NCI-H2227 treated with DMSO at 0.1 percent for 48 hours (cell line): ENCODE measurements around the gene TSHZ2.
"Not testable (repeated sequence)": the region's sequence is repeated elsewhere in the genome, so short reads cannot be mapped to it uniquely, and the experiment has no call there.

Experiments used
- DNase-seq: peaks from one replicate; lab custom pipeline; 2025; lab: John Stamatoyannopoulos, UW

TSHZ2 gene

GRCh38 chr20:53413186-53413631 is 441.1 kb downstream of the TSHZ2 start:
- DNase-seq = no peak

DNA sequence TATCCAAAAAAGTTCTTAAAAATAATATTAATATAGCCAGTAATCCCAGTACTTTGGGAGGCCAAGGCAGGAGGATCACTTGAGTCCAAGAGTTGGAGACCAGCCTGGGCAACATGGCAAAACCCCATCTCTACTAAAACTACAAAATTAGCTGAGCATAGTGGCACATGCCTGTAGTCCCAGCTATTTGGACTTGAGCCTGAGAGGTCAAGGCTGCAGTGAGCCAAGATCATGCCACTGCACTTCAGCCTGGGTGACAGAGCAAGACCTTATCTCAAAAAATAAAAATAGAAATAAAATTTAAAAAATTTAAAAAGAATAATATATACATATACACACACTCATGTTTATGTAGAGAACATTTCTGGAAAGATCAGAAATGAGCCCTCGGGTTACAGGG is 441.7 kb downstream of the TSHZ2 start:
- DNase-seq = not testable (repeated sequence)

DNA sequence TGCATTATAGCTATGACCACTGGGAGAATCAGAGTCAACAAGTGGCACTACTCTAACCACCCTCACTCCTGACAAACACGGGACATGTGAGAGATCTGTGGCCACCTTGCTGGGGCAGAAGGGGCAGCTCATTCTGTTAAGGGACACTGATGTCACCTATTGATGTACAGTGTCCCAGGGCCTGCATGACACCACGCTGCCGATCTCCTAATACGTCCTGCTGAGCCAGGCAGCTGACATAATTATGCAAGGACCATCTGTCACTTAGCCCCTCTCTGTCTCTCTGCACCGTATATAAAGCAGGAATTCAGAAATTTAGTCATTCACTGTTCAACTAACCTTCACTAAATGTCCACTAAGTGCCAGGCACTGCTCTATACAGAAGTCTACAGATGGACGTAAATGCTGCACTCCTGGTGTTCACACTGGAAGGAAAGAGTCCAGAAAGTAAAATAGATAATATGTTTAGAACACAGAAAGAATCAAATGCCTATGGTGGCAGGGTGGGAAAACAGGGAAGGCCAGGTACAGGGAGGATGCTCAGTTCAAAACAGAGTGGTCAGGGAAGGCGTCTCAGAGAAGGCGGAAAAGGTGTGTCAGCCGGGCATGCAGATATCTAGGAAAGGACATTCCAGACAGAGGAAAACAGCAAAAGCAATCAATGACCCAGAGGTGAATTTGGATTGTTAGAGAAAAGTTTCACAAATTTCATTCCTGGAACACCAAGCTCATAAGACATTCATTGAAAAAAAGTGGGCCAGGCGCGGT is 447.7 kb downstream of the TSHZ2 start:
- DNase-seq = no peak

DNA sequence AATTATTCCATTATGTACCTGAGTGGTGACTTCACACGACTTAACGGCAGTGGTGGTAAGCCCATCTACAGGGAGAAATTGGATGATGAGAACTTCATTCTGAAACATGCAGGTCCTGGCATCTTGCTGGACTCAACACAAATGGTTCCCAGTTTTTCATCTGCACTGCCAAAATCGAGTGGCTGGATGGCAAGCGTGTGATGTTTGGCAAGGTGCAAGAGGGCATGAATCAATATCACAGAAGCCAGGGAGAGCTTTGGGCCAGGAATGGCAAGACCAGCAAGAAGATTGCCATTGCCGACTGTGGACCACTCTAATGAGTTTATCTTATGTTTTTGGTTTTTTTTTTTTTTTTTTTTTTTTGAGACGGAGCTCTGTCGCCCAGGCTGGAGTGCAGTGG is 449.2 kb downstream of the TSHZ2 start:
- DNase-seq = no peak

- DNase-seq = no peak
Measured at GRCh38 chr20:53422039-53422438, 449.9 kb downstream of the TSHZ2 start.

GRCh38 chr20:53423587-53424146 is 451.5 kb downstream of the TSHZ2 start:
- DNase-seq = no peak

- no peak for DNase-seq
Measured at GRCh38 chr20:53425481-53425880, 453.3 kb downstream of the TSHZ2 start.

GRCh38 chr20:53425941-53426340 is 453.8 kb downstream of the TSHZ2 start:
- no peak for DNase-seq

DNA sequence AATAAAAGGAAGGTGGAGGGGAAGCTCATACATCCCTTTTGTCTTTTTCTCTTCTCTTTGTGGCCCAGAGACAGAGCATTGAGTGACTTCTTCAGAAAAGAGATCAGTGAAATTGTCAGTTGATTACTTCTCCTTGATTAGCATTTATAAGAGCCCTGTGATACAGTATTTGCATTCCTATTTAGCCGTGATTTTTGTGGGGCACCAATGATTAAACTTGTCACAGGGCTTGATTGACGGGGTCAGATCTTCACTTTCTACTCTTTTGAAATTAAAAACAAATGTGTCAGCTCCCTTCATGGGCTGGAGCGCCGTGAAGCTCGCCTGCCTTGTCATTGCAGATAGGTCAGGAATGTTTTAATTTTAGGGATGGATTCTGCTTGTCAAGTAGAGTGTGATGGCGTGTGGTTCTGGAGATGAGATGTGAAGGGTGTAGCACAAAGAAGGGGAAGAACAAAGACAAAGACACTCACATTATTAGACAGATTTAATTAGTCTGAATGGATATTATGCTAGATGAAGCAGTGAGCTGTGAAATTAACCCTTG is 454.7 kb downstream of the TSHZ2 start:
- no peak for DNase-seq

- DNase-seq = no peak
Measured at GRCh38 chr20:53427951-53428350, 455.8 kb downstream of the TSHZ2 start.

DNA sequence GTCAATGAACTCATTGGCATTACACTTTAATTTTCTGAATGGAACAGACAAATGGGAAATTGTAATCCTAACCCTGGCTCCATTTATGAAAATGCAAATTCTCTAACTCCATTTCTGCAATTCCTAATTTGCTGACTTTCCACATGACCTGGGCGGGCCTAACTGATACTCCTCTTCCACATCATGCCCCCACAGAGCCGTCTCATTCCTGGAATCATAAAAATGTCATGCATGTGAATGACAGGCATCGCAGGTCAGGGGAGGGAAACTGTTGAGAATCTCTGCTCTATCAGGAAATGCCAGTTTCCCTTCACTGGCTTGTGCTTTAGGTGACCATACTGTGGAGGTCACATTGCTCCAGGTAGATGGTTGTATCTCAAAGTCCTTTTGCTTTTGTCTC is 456.4 kb downstream of the TSHZ2 start:
- no peak for DNase-seq

DNA sequence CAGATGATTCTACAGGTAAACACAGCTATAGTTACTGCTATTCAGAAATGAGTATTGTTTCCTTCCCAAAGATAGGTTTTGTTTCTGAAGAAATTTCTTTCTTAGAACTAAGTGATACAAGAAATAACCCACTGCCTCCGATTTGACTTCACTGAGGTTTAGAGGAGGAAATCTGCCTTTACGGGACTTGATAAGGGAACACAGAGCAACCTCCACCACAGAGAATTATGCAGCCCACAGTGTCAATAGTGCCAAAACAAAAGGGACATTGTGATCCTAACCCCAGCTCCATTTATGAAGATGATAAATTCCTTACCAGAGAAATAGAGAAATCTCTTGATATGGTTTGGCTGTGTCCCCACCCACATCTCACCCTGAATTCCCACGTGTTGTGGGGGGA is 456.8 kb downstream of the TSHZ2 start:
- DNase-seq = no peak

DNA sequence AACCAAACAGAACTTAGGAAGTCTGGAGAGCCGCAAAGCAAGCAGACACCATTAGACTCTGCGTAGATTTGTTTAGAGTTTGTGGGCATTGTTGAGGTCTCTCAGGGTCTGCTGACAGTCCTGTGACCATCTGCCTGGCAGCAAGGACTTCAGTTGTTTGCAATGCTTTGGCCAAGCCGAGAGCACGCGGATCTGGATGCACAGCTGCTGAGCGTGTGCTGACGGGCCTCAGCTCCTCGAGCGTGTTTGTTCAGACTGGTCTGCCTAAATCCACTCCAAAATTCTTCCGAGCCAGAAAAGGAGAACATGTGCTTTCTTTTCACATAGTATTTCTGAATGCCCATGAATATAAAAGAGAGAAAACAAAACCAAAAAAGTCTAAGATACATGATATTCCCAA is 462.5 kb downstream of the TSHZ2 start:
- no peak for DNase-seq

DNA sequence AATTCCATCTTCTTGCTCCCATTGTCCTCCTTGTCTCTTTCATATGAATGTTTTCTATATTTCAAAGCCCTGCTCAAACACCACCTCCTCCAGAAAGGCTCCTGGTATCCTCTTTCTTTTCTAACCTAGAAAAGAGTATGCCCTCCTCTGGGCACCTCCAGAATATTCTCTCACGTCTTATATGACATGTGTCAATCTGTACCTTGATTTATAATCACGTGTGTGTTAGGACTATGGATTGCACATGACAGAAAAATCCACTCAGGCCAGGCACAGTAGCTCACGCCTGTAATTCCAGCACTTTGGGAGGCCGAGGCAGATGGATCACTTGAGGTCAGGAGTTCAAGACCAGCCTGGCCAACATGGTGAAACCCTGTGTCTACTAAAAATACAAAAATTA is 464.8 kb downstream of the TSHZ2 start:
- not testable (repeated sequence) for DNase-seq

DNA sequence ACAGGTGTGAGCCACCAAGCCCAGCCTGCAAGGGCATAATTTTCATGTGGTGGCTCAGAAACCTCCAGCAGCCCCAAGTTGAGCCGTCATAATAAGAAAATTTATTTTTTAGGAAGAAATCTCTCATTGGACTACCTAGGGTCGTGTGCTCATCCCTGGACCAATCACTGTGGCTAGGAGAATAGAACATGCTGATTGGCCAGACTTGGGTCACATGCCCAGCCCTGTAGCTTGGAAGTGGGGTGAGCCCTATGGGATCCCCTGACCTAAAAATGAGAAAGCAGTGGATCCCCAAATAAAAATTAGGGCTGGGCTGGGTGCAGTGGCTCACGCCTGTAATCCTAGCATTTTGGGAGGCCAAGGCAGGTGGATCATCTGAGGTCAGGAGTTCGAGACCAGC is 466.2 kb downstream of the TSHZ2 start:
- no peak for DNase-seq

GRCh38 chr20:53439046-53439445 is 466.9 kb downstream of the TSHZ2 start:
- DNase-seq = no peak

- no peak for DNase-seq
Measured at GRCh38 chr20:53439616-53440015, 467.5 kb downstream of the TSHZ2 start.

- no peak for DNase-seq
Measured at GRCh38 chr20:53444401-53445149, 472.4 kb downstream of the TSHZ2 start.

DNA sequence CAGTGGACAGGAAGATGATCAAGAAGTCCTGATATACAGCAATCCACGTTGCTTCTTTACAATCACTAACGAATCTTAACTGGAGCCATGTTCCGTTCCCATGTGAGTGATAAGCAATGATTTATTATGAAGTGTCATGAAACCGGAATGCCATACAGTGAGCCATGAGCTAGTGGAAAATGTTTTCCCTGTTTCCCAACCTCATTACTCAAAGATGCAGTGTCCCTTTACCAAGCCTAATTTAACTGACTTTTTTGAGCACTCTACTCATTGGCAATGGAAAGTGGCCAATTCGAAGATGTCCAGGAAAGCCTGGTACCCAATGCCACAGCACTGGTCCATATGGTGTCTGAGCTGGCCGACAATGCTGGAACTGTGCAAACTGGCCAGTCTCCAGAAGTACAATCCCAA is 473.2 kb downstream of the TSHZ2 start:
- DNase-seq = no peak

DNA sequence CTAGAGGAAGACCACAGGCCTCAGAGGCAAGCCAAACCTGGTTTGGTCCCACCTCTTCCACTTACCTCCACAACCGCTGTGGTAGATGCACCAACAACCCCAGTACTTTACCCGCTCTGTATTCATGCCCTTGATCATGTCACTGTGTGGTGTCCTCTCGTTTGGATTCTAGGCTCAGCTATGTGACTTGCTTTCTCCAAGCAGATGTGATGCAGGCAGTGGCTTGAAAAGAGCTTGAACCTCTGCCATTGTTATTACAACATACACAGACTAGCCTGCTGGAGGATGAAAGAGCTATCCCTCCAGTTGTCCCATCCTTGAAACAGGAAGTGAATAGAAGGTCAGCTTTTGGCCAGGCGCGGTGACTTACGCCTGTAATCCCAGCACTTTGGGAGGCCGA is 473.8 kb downstream of the TSHZ2 start:
- no peak for DNase-seq

GRCh38 chr20:53447316-53447715 is 475.2 kb downstream of the TSHZ2 start:
- no peak for DNase-seq

DNA sequence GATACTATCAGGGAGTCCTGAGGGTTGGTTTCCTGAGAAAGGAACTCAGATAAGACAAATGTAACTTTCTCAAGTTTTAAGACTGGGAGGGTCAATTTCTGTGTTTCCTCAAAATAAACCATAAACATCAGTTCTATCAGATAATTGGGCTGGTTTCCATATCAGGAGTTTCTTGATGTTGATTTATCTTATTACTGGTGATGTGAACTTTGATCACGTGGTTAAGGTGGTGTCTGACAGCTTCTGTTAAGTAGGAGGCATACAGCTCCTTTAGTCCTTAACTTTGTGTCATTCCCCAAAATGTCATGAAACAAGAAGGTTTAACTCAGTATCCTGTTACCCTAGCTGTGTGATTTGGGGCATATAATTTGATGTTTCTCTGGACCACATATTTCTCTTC is 476.3 kb downstream of the TSHZ2 start:
- no peak for DNase-seq

- DNase-seq = no peak
Measured at GRCh38 chr20:53448875-53449274, 476.7 kb downstream of the TSHZ2 start.
